Measurements from ENCODE around the gene PF4V1. TPM values are rescaled to one million over a fixed set of nuclear protein-coding genes. Genes with fewer than 3 reads are reported as not detected.

Gene PF4V1
- polyA plus RNA-seq, 2 of the 4 experiments (the other 2 are of a cell fraction): not detected

DNA sequence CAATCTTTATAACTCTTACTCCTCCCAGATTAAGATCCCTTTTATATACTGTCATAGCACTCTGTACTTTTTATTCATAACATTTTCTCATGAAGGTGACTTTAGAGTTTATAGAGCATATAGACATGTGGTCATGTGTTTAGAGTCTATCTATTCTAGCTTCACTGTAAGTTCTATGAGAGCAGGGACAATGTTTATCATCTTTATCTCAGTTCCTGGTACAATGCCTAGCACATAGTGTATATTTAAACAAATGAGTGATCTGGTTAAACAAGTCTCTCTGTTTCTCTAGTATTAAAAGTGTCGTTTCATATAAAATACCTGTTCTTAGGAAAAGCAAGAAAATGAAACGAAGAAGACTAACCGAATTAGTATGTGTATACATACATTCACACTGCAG is 13.4 kb upstream of the PF4V1 start:
- DNase-seq (ENCODE audit: low read depth in 1 of 2, low spot score in 1 of 2) (no peak), FAIRE-seq (no peak), ATAC-seq (no peak)
- ChIA-PET CTCF (interaction anchor here (1.0 to 1.6 kb wide), 2 partner anchors 9 to 29 kb away, joined by 3 to 4 read pairs; partner anchors contain the start of gene CXCL1), POLR2A (no interaction called here)
- WGBS (ENCODE audit: missing lambda C conversion rate): 74% methylated on average over 3 of the region's 3 CpGs
- Histone ChIP-seq H3K4me3 (no peak overlapping the region), H3K4me2 (no peak overlapping the region), H3K9me3 (no peaks in the 10 kb centered on the region), H3K27ac (no peak overlapping the region), H3K4me1 (peaks cover 12% of the 10 kb centered on the region; the same call in 2 of the 3 replicates)
- no peak for TF ChIP-seq JUNB (IDR thresholded peaks at IDR 0.05)
- no peak for TF ChIP-seq E2F6 (IDR thresholded peaks at IDR 0.05; ENCODE audit: borderline replicate concordance, low read depth)
- no peak for TF ChIP-seq FOXS1 (CRISPR knock-in tag; IDR thresholded peaks at IDR 0.05)

- no peak for ATAC-seq
- CTCF ChIA-PET: interaction anchor here (1.0 to 1.6 kb wide), 2 partner anchors 27 to 112 kb away, joined by 3 to 4 read pairs; partner anchors contain the start of gene CXCL1
- WGBS (ENCODE audit: missing lambda C conversion rate): 79% methylated on average over 4 of the region's 4 CpGs
- FAIRE-seq: no peak
- H3K4me1 ChIP-seq: peaks cover 14% of the 10 kb centered on the region; the same call in 2 of the 3 replicates
- no peak for TF ChIP-seq FOSL2 (IDR thresholded peaks at IDR 0.05)
- TF ChIP-seq FOSL2 (CRISPR knock-in tag; IDR thresholded peaks at IDR 0.05): no peak
- no peak for TF ChIP-seq SMC3 (IDR thresholded peaks at IDR 0.05)
- TF ChIP-seq, protein P1, sequence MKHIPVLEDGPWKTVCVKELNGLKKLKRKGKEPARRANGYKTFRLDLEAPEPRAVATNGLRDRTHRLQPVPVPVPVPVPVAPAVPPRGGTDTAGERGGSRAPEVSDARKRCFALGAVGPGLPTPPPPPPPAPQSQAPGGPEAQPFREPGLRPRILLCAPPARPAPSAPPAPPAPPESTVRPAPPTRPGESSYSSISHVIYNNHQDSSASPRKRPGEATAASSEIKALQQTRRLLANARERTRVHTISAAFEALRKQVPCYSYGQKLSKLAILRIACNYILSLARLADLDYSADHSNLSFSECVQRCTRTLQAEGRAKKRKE (CRISPR knock-in tag; IDR thresholded peaks at IDR 0.05; ENCODE audit: low read depth): no peak
- no peak for TF ChIP-seq NFE2L2 (conservative IDR thresholded peaks at IDR 0.05; ENCODE audit: low read length)
- no peak for TF ChIP-seq JUNB (IDR thresholded peaks at IDR 0.05)
- no peaks in the 10 kb centered on the region for H3K9me3 ChIP-seq
- POLR2A ChIA-PET: no interaction called here
- no peak for DNase-seq (ENCODE audit: low read depth in 1 of 2, low spot score in 1 of 2)
- H3K4me2 ChIP-seq: no peak overlapping the region
- H3K4me3 ChIP-seq: no peak overlapping the region
- no peak overlapping the region for H3K27ac ChIP-seq
Measured at GRCh38 chr4:73841243-73841925, 11.7 kb upstream of the PF4V1 start.

DNA sequence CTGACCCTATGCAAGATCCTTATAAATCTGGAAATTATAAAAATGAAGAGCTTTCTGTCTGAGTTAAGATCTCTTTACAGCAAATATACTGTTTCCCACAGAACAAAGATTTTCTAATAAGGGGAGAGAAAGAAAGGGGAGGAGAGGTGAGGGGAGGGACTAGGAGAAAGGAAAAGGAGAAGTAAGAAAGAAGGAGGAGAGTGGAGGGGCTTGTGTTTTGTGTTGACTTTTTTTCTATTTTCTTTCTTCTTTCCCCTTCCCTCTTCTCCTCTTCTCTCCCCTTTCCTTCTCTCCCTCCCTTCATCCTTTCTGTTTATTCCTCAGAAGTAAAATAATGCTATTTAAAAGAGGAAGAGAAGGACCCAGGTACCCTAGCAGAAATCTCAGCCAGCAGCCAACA is 10.4 kb upstream of the PF4V1 start:
- H3K9me3 ChIP-seq: no peaks in the 10 kb centered on the region
- peak overlapping the region in 1 of 2 experiments; percentile 47; a peak in 1 of 6 replicates for H3K27ac ChIP-seq
- peaks cover 14% of the 10 kb centered on the region; the same call in 2 of the 3 replicates for H3K4me1 ChIP-seq
- no peak overlapping the region for H3K4me3 ChIP-seq
- FAIRE-seq (no peak), ATAC-seq (no peak), DNase-seq (ENCODE audit: low read depth in 1 of 2, low spot score in 1 of 2) (no peak)
- TF ChIP-seq ZFP36 (IDR thresholded peaks at IDR 0.05; ENCODE audit: borderline replicate concordance, partially characterized antibody): no peak
- no peak for TF ChIP-seq CBX8 (IDR thresholded peaks at IDR 0.05)
- TF ChIP-seq CEBPB (IDR thresholded peaks at IDR 0.05): no peak
- TF ChIP-seq EHF (CRISPR knock-in tag; IDR thresholded peaks at IDR 0.05): no peak
- TF ChIP-seq RAD21 (conservative IDR thresholded peaks at IDR 0.05 in 1 of 2, IDR thresholded peaks at IDR 0.05 in 1 of 2): no peak
- no peak for TF ChIP-seq GATA3 (IDR thresholded peaks at IDR 0.05; ENCODE audit: borderline replicate concordance)
- TF ChIP-seq E2F6 (IDR thresholded peaks at IDR 0.05; ENCODE audit: borderline replicate concordance, low read depth): no peak
- no peak for TF ChIP-seq MAFK (IDR thresholded peaks at IDR 0.05; ENCODE audit: partially characterized antibody)
- TF ChIP-seq, protein P2, sequence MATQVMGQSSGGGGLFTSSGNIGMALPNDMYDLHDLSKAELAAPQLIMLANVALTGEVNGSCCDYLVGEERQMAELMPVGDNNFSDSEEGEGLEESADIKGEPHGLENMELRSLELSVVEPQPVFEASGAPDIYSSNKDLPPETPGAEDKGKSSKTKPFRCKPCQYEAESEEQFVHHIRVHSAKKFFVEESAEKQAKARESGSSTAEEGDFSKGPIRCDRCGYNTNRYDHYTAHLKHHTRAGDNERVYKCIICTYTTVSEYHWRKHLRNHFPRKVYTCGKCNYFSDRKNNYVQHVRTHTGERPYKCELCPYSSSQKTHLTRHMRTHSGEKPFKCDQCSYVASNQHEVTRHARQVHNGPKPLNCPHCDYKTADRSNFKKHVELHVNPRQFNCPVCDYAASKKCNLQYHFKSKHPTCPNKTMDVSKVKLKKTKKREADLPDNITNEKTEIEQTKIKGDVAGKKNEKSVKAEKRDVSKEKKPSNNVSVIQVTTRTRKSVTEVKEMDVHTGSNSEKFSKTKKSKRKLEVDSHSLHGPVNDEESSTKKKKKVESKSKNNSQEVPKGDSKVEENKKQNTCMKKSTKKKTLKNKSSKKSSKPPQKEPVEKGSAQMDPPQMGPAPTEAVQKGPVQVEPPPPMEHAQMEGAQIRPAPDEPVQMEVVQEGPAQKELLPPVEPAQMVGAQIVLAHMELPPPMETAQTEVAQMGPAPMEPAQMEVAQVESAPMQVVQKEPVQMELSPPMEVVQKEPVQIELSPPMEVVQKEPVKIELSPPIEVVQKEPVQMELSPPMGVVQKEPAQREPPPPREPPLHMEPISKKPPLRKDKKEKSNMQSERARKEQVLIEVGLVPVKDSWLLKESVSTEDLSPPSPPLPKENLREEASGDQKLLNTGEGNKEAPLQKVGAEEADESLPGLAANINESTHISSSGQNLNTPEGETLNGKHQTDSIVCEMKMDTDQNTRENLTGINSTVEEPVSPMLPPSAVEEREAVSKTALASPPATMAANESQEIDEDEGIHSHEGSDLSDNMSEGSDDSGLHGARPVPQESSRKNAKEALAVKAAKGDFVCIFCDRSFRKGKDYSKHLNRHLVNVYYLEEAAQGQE (IDR thresholded peaks at IDR 0.05): no peak
- no peak for TF ChIP-seq CTCF (IDR thresholded peaks at IDR 0.05)
- TF ChIP-seq SMC3 (IDR thresholded peaks at IDR 0.05): no peak
- TF ChIP-seq HDAC2 (IDR thresholded peaks at IDR 0.05): no peak
- no peak for TF ChIP-seq FOXS1 (CRISPR knock-in tag; IDR thresholded peaks at IDR 0.05)
- no peak for TF ChIP-seq CBX2 (IDR thresholded peaks at IDR 0.05; ENCODE audit: borderline replicate concordance, low read depth)
- TF ChIP-seq SREBF2 (IDR thresholded peaks at IDR 0.05): no peak
- no peak for TF ChIP-seq ZNF302 (CRISPR knock-in tag; IDR thresholded peaks at IDR 0.05)
- TF ChIP-seq RNF2 (IDR thresholded peaks at IDR 0.05; ENCODE audit: borderline replicate concordance, low read depth): no peak
- TF ChIP-seq HEYL (CRISPR knock-in tag; IDR thresholded peaks at IDR 0.05): no peak
- no peak for TF ChIP-seq KDM1A (IDR thresholded peaks at IDR 0.05; ENCODE audit: low read depth)
- H3K4me2 ChIP-seq: no peak overlapping the region
- POLR2A ChIA-PET: no interaction called here
- CTCF ChIA-PET: interaction anchor here (1.8 kb wide), 1 partner anchor 113 kb away, joined by 5 read pairs; no protein-coding TSS in a partner anchor

All from A549 (cell line).